Measurements from ENCODE around the gene KIAA2012.

The KIAA2012 gene

GRCh38 chr2:202187570-202187969, 114.5 kb downstream of the KIAA2012 start:
- no peak overlapping the region for H3K4me3 ChIP-seq (ENCODE audit: low read length)
- no peak for TF ChIP-seq CTCF (IDR thresholded peaks at IDR 0.05; ENCODE audit: insufficient read depth, low read depth, low read length, missing control alignments)
- DNase-seq (ENCODE audit: low read depth) = no peak

- DNase-seq (ENCODE audit: low read depth) = no peak
- TF ChIP-seq CTCF (IDR thresholded peaks at IDR 0.05; ENCODE audit: insufficient read depth, low read depth, low read length, missing control alignments) = no peak
- no peak overlapping the region for H3K4me3 ChIP-seq (ENCODE audit: low read length)
Measured at GRCh38 chr2:202193305-202193704, 120.2 kb downstream of the KIAA2012 start.

- no peak for DNase-seq (ENCODE audit: low read depth)
- no peak overlapping the region for H3K4me3 ChIP-seq (ENCODE audit: low read length)
- no peak for TF ChIP-seq CTCF (IDR thresholded peaks at IDR 0.05; ENCODE audit: insufficient read depth, low read depth, low read length, missing control alignments)
Measured at GRCh38 chr2:202193881-202194353, 120.9 kb downstream of the KIAA2012 start.

- no peak for DNase-seq (ENCODE audit: low read depth)
- no peak overlapping the region for H3K4me3 ChIP-seq (ENCODE audit: low read length)
- no peak for TF ChIP-seq CTCF (IDR thresholded peaks at IDR 0.05; ENCODE audit: insufficient read depth, low read depth, low read length, missing control alignments)
Measured at GRCh38 chr2:202194418-202194817, 121.4 kb downstream of the KIAA2012 start.

- no peak for DNase-seq (ENCODE audit: low read depth)
- H3K4me3 ChIP-seq (ENCODE audit: low read length) = no peak overlapping the region
- no peak for TF ChIP-seq CTCF (IDR thresholded peaks at IDR 0.05; ENCODE audit: insufficient read depth, low read depth, low read length, missing control alignments)
Measured at GRCh38 chr2:202196727-202197126, 123.7 kb downstream of the KIAA2012 start.

- no peak for DNase-seq (ENCODE audit: low read depth)
- no peak for TF ChIP-seq CTCF (IDR thresholded peaks at IDR 0.05; ENCODE audit: insufficient read depth, low read depth, low read length, missing control alignments)
Measured at GRCh38 chr2:202201220-202202160, 128.4 kb downstream of the KIAA2012 start.

More at GRCh38 chr2:202201220-202202160, 128.4 kb downstream of the KIAA2012 start:
- H3K4me3 ChIP-seq (ENCODE audit: low read length) = no peak overlapping the region
